Left ventricle myocardium inferior (tissue), 1 donor: ENCODE results near the gene CLDN7. TPM values are rescaled to one million over a fixed set of nuclear protein-coding genes. Genes with fewer than 3 reads are reported as not detected.

ENCODE experiments used
- DNase-seq: peaks from one replicate; pipeline ENCODE4 v3.0.0-alpha.2; 2020
- H3K27ac ChIP-seq: fragments of 200-600 bp; replicated peaks from 2 replicates; pipeline ENCODE4 v1.8.0; 2021
- H3K27me3 ChIP-seq: fragments of 200-600 bp; 2 replicates; pipeline ENCODE4 v1.8.0; 2021; ENCODE audit warnings: low read depth
- H3K36me3 ChIP-seq: fragments of 200-600 bp; 2 replicates; pipeline ENCODE4 v1.8.0; 2021
- H3K4me1 ChIP-seq: fragments of 200-600 bp; 2 replicates; pipeline ENCODE4 v1.8.0; 2021
- H3K4me3 ChIP-seq: fragments of 200-600 bp; 2 replicates; pipeline ENCODE4 v1.8.0; 2021; ENCODE audit warnings: mild to moderate bottlenecking, moderate library complexity
- H3K9me3 ChIP-seq: fragments of 200-600 bp; replicated peaks from 2 replicates; pipeline ENCODE4 v1.8.0; 2021
- intact Hi-C: fragments of 100-400 bp; cut with micrococcal nuclease; formaldehyde crosslinking; loops from one replicate; pipeline ENCODE4 v1.11.0; 2022
- microRNA-seq: library from miRNA; unstranded; fragments of <30 nt; microRNA quantifications from one replicate; pipeline ENCODE4 v1.2.0, GENCODE V29; 2020
- total RNA-seq: library from RNA; stranded (reverse); fragmentation: NEBNext Ultra II Directional; extraction: Animal tissue kit (Norgen Biotek cat#: 25700); gene quantifications from one replicate; pipeline ENCODE4 v1.2.1, GENCODE V29; 2021
- TF ChIP-seq, protein P1 (sequence below): fragments of 200-600 bp; IDR thresholded peaks from 2 replicates; pipeline ENCODE4 v1.8.0; 2021; ENCODE audit warnings: antibody characterized with exemption, mild to moderate bottlenecking, borderline replicate concordance
- donor health status: DM: no; HTN: yes; CAD: no; lungs with severe emphysema.

The CLDN7 gene
- total RNA-seq, 1 donor from 2014 or later, result 1.6 TPM

DNA sequence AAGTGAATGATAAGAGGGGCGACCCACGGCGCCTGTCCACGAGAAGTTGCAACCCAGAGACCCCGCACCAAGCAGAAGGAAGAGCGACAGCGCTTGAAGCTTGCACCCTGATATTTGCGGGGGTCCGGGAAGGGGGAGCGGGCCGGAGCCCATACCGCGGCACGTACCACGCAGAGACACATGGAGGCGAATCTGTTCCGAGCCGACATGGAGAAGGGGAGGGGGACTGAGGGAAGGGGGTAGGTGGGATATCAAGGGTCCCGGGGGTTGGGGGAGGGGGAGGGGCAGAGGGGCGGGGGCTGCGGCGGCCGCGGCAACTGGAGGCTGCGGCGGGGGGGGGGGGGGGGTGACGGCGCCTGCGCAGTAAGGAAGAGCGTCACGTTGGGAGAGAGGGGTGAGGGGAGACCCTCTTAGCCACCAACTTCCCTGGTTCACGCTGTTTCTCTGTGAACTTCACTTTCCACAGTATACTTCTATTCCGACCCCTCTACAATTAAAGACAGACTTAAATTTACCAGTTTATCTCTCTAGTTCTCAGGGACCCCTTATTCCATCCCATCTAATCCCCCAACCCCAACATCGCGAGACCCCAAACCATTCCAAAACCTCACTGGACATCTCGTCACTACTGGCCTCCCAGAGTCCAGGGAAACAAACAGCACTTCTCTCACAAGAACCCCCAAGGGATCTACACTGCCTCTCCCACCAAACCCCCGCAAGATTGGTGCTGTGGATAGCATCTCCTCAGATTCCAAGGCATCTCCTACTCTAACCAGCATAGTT lies 50.6 kb downstream of the CLDN7 start:
- intact Hi-C loops, result no loop called here
- Histone ChIP-seq H3K4me3 (peak overlapping the region; percentile 38), H3K4me1 (peaks cover 43% of the 10 kb centered on the region), H3K9me3 (no peaks in the 10 kb centered on the region), H3K36me3 (no peaks in the 10 kb centered on the region), H3K27ac (no peak overlapping the region), H3K27me3 (no peaks in the 10 kb centered on the region)
- DNase-seq, result peak; percentile 12
- TF ChIP-seq, protein P1, sequence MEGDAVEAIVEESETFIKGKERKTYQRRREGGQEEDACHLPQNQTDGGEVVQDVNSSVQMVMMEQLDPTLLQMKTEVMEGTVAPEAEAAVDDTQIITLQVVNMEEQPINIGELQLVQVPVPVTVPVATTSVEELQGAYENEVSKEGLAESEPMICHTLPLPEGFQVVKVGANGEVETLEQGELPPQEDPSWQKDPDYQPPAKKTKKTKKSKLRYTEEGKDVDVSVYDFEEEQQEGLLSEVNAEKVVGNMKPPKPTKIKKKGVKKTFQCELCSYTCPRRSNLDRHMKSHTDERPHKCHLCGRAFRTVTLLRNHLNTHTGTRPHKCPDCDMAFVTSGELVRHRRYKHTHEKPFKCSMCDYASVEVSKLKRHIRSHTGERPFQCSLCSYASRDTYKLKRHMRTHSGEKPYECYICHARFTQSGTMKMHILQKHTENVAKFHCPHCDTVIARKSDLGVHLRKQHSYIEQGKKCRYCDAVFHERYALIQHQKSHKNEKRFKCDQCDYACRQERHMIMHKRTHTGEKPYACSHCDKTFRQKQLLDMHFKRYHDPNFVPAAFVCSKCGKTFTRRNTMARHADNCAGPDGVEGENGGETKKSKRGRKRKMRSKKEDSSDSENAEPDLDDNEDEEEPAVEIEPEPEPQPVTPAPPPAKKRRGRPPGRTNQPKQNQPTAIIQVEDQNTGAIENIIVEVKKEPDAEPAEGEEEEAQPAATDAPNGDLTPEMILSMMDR, result no peak

Small RNA genes lying within 50 kb of the gene (microRNA-seq; reads per million reads assigned to microRNA genes)
- 645 reads per million, percentile 80 among the genes with 10 or more reads in this experiment for gene MIR324

Other genes with a start within 250 kb of the CLDN7 start
- 174 TPM for gene RNASEK, start 249.9 kb downstream of the CLDN7 start, total RNA-seq
- 13.7 TPM for gene BCL6B, start 239.4 kb downstream of the CLDN7 start, total RNA-seq
- gene SLC16A13, start 226.5 kb downstream of the CLDN7 start, total RNA-seq, result 1.4 TPM
- 0.38 TPM for gene SLC16A11, start 218.4 kb downstream of the CLDN7 start, total RNA-seq
- gene CLEC10A, start 182.2 kb downstream of the CLDN7 start, total RNA-seq, result 2.9 TPM
- 0.22 TPM for gene ASGR2, start 147.7 kb downstream of the CLDN7 start, total RNA-seq
- 0.14 TPM for gene ASGR1, start 83.1 kb downstream of the CLDN7 start, total RNA-seq
- 14.0 TPM for gene DLG4, start 42.6 kb downstream of the CLDN7 start, total RNA-seq
- gene ACADVL, start 42.5 kb downstream of the CLDN7 start, total RNA-seq, result 1,845 TPM
- gene DVL2, start 28.0 kb downstream of the CLDN7 start, total RNA-seq, result 19.8 TPM
- gene PHF23, start 23.0 kb downstream of the CLDN7 start, total RNA-seq, result 22.0 TPM
- 394 TPM for gene GABARAP, start 20.0 kb downstream of the CLDN7 start, total RNA-seq
- 105 TPM for gene CTDNEP1, start 10.7 kb downstream of the CLDN7 start, total RNA-seq
- gene ELP5, start 10.3 kb downstream of the CLDN7 start, total RNA-seq, result 62.5 TPM
- 146 TPM for gene SLC2A4, start 19.2 kb upstream of the CLDN7 start, total RNA-seq
- gene YBX2, start 32.2 kb upstream of the CLDN7 start, total RNA-seq, result 0.77 TPM
- 250 TPM for gene EIF5A, start 45.1 kb upstream of the CLDN7 start, total RNA-seq
- 66.1 TPM for gene GPS2, start 52.9 kb upstream of the CLDN7 start, total RNA-seq
- 31.9 TPM for gene NEURL4, start 66.9 kb upstream of the CLDN7 start, total RNA-seq
- 13.4 TPM for gene ACAP1, start 74.1 kb upstream of the CLDN7 start, total RNA-seq
- gene KCTD11, start 89.7 kb upstream of the CLDN7 start, total RNA-seq, result 3.9 TPM
- not detected for gene TMEM95, start 92.7 kb upstream of the CLDN7 start, total RNA-seq
- gene TNK1, start 118.6 kb upstream of the CLDN7 start, total RNA-seq, result 1.8 TPM
- 20.1 TPM for gene PLSCR3, start 132.0 kb upstream of the CLDN7 start, total RNA-seq
- gene TMEM256, start 141.6 kb upstream of the CLDN7 start, total RNA-seq, result 67.8 TPM
- gene NLGN2, start 145.4 kb upstream of the CLDN7 start, total RNA-seq, result 9.3 TPM
- not detected for gene SPEM1, start 157.8 kb upstream of the CLDN7 start, total RNA-seq
- not detected for gene SPEM2, start 163.1 kb upstream of the CLDN7 start, total RNA-seq
- not detected for gene SPEM3, start 166.4 kb upstream of the CLDN7 start, total RNA-seq
- gene TMEM102, start 173.0 kb upstream of the CLDN7 start, total RNA-seq, result 2.7 TPM
- gene FGF11, start 177.0 kb upstream of the CLDN7 start, total RNA-seq, result 6.5 TPM
- 8.7 TPM for gene CHRNB1, start 182.6 kb upstream of the CLDN7 start, total RNA-seq
- gene ZBTB4, start 217.2 kb upstream of the CLDN7 start, total RNA-seq, result 63.4 TPM
- not detected for gene SLC35G6, start 219.0 kb upstream of the CLDN7 start, total RNA-seq
- 38.7 TPM for gene POLR2A, start 221.9 kb upstream of the CLDN7 start, total RNA-seq